Activated CD4-positive, alpha-beta T cell treated with anti-CD3 and anti-CD28 coated beads, Interleukin-2, amount 50 U/mL, for 48 hours (primary cell): ENCODE results near the gene TEX264.
A peak's percentile ranks its signal among the peaks of the same experiment; 100 is the strongest.

Experiments used
- DNase-seq, 2 experiments: peaks; one replicate each; pipeline ENCODE4 v3.0.0-alpha.2; 2020

Gene TEX264

DNA sequence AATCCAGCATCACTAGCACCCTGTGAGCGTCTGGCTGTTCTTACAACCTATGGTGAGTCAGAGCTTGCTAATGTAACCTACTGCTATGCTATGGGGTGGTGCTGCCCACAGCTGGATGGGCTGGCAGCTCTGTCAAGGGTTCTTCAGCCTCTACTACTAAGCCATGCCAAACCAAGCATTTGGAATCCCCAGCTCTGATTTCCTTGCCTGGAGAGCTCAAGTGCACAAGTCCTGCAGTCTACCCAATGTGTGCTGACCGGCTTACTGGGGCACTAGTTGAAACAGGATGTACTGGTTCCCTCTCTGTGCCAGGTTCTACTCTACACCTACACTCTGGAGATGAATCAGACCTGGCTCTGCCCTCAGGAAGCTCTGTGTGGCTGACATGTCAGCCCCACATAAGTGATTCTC lies 4.2 kb downstream of the TEX264 start:
- DNase-seq = peak in 1 of 2 experiments; percentile 39

DNA sequence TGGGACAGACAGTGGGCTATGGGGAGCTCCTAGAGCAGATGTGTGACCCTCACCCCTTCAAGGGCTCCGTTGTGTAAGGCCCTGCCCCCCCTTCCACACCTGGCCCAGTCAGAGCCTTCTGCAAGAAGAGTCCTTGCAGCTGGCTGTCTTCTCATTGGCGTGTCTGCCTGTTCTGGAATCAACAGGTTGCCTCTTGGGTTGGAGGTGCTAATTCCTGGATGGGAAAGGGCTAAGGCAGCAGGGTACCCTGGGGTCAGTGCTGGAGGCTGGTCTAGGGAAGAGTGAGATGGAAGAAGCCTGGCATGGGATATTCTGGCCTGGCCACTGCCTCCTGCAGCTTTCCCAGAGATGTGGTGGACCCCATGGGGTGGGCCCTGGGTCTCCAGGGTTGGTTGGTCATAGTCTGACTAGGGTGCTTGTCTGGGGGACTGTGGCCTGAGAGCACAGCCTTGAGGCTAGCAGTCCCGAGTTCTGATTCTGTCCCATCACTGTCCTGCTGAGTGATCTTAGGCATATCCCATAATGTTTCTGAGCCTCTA lies 5.1 kb downstream of the TEX264 start:
- DNase-seq = no peak

GRCh38 chr3:51677358-51677757 lies 6.3 kb downstream of the TEX264 start:
- no peak for DNase-seq

GRCh38 chr3:51678186-51678585 lies 7.1 kb downstream of the TEX264 start:
- no peak for DNase-seq

DNA sequence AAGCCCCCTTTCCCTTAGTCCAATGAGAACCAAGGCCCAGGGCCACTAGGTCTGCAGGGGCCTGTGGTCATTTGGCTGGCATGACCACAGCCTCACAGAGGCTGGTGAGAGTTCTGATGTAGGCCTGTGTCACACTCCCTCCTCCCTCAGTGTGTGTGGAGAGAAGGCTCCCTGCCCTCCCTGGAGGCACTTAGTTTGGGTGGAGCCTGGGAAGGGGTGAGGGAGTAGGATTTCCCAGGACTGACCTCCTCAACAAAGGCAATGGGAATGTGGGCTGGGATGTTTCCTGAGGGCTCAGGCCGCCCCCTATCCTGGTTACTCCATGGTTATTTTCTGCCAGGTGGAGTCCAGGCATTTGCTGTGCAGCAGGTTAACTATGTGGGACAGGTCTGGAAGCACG lies 7.6 kb downstream of the TEX264 start:
- no peak for DNase-seq

DNA sequence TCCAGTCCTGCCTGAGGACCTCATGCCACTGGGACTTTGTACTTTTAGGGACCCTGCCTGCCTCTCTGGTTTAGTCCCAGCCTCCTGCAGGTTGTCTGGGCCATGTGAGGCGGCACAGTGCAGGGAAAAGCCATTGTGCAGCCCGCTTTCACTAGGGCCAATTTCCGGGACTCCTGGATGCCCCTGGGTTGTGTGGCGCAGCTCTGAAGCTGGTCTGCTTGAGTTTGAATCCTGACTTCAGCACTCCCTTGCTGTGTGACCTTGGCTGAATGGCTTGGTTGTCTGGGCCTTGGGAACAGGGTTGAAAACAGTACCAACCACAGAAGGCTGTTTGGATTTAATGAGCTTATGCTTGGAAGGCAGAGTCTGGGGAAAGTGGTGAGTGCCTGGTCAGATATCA lies 8.3 kb downstream of the TEX264 start:
- DNase-seq = no peak

DNA sequence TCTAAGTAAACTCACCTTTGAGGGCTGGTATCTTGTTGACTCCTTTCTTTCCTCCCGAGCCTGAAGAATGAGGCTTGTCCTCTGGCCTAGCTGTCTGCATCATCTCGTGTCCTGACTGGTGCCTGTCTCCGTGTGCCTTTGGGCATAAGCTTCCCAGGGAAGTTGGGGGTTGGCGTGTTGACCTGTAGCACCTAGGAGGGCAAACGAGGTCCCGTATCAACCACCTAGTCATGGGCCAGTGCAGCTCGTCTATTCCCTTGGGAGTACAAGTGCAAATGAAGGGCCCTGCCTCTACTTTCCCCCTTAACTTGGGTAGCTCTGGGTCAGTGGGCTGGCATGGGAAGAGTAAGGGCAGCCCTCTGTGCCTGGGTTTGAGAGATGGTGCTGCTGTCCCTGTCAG lies 8.7 kb downstream of the TEX264 start:
- DNase-seq = no peak

- no peak for DNase-seq
Measured at GRCh38 chr3:51680196-51680595, 9.1 kb downstream of the TEX264 start.

GRCh38 chr3:51680663-51681230 lies 9.7 kb downstream of the TEX264 start:
- no peak for DNase-seq

- peak in 1 of 2 experiments; percentile 46 for DNase-seq
Measured at GRCh38 chr3:51681453-51681852, 10.4 kb downstream of the TEX264 start.

GRCh38 chr3:51682079-51682478 lies 11.0 kb downstream of the TEX264 start:
- peak; percentile 66 to 77 for DNase-seq

DNA sequence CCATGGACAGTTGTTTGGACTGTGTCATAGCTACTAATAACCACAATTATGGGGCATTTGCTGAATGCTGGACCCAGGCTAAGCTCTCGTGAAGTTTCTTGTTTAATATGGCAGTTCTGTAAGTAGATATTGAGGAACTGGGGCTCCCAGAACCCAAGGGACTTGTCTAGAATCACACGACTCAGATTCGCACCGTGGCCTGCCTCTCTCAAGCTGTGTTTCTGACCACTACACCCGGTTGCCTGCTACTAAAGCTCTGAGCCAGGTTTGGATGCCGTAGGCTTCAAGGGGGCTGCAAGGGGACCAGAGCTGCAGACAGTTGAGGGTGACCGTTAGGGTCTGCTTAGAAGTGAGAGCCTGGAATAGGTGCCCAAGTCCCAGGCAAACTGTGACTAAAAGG lies 11.5 kb downstream of the TEX264 start:
- no peak for DNase-seq

DNA sequence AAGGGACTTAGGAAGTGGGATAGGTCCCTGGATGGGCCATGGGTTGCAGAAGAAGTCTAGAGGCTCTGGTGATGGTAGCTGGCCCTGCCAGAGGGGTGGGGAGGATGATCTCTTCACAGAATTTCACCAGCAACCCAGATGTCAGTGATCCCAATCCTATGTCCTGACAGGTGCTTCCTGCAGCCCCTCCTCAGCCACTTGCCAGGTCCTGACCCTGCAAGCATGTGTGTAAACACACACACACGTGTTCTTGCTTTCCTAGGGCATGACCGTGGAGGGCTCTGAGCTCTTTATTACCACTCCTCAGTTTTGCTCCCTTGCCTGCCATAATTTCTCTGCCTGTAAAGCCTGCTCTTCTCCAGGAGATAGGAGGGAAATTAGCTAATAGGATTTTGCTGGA lies 12.5 kb downstream of the TEX264 start:
- DNase-seq = no peak

GRCh38 chr3:51684971-51685751 lies 14.1 kb downstream of the TEX264 start:
- DNase-seq = no peak

DNA sequence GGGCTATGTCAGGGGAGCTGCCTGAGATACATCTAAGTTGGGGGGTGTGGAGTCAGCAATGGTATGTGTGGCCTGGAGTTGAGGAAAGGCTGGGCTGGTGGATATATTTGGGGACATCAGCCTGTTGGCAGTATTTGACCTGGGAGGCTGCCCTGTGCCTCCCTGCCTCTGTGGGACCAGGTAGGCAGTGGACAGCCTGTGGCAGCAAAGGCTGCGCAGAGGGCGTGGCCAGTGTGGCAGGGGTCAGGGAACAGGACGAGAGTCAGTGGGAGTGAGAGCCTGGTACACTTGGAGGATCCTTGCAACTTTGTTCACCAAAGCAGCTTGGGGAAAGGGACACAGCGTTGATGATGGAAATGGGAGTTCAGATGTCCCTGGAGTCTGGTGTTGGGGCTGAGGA lies 15.0 kb downstream of the TEX264 start:
- no peak for DNase-seq

- peak; percentile 85 to 87 for DNase-seq
Measured at GRCh38 chr3:51686512-51687215, 15.6 kb downstream of the TEX264 start.

DNA sequence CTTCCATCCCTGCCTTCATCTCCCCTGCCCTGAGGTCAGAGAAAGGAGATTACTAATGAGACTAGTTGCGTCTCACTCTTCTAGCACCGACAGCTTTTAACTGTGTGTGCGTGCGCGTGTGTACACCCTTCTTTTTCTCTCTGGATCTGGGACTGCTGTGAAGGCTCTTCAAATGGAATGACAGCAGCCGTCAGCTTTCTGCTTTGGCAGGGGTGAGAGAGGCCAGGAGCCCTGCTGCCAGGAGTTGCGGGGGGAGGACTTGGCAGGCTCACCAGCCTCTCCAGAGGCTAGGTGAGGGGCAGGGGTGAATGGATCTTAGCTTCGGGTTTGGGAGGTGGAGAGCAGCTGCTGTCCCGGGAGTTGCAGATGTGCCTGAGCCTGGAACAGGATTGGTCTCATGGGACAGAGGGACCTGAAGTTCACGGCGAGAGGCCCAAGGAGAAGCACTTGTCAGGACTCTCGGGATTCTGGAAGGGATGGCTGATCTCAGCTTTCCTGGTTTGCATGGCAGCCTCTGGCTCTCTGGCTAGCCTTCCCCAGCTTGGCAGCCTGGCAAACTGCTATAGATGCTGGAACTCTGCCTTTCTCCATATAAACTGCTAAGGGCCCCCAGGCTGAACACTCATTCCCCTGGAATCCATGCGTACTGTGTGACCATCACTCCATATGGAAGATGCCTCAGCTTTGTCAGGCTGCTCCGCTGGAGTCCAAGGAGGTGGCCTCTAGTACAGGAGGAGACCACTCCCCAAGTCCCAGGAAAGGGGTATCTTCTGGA lies 16.6 kb downstream of the TEX264 start:
- no peak for DNase-seq

GRCh38 chr3:51688206-51688600 lies 17.2 kb downstream of the TEX264 start:
- no peak for DNase-seq

DNA sequence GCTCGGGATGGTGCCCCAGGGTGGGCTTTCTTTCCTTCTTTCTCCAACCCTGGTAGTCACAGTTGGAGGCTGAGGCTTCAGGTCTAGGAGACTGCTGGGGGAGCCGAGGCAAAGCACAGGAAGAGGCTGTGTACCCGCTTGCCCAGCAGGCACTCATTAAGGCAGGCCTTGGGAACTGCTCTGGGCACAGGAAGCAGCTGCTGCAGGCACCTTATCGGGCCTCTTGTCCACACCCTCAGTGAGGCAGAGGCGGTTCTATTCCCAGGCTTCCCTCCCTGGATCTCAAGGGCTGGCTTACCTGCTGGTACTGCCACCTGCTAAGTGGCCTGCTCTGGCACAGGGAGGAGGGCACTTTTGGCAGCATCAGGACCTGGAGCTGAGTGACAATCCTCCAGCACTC lies 20.0 kb downstream of the TEX264 start:
- no peak for DNase-seq

DNA sequence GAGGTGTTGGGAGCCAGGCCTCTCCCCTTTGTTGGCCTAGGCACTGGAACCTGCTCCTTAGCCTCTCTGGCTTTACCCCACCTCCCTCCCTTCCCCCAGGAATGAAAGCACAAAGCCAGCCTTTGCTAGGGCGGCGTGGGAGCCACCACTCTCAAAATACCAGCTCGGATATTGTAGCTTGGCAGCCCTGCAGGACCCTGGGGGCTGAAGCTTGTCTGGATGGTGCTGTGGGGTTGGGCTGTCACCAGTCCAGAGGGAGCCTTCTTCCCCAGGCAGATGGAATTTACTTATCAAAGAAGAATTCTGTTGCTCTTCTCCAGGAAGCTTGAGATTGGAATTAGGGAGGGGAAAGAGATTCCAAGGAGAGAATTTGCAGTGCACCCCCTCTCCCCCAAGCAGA lies 20.9 kb downstream of the TEX264 start:
- no peak for DNase-seq

DNA sequence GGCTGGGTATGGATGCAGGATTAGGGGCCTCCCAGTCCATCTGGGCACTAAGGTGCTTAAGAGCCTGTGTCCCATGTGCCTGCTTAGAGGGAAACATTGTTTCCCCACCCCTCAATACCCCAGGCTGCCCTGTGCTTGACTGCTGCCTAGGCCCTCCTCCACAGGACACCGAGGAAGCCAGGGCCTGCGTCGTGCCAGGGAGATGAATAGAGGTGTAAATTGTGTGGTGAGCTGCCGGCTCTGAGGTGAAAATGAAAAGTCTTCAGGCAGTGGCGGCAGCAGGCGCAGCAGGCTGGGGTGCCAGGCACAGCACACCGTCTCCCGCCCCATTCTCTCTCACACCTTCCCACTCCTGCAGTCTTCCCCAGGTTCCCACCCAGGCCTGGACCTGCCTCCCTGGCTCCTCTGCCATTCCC lies 21.9 kb downstream of the TEX264 start:
- no peak for DNase-seq

- no peak for DNase-seq
Measured at GRCh38 chr3:51696954-51697353, 25.9 kb downstream of the TEX264 start.

DNA sequence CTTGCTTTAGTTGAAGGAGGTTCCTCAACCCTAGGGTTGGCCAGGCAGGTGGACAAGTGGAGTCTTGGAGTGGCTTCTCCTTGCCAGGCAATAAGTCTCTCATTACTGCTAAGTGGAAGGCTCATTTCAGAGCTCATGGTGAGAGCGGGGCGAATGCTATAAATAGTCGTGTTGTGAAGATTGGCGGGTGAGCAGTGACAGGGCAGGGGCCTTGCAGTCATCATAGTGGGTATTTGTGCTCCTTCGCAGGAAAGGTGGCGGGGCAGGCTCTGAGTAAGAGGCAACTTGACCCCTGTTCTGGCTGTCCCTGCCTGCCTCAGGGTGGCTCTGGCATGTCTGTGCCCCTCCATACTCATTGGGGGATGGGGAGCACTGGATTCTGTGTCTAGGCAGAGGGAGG lies 27.2 kb downstream of the TEX264 start:
- DNase-seq = no peak
